ENCODE measurements around the gene CATSPER4.
"Not testable (repeated sequence)": the region's sequence is repeated elsewhere in the genome, so short reads cannot be mapped to it uniquely, and the experiment has no call there.

CATSPER4 gene

DNA sequence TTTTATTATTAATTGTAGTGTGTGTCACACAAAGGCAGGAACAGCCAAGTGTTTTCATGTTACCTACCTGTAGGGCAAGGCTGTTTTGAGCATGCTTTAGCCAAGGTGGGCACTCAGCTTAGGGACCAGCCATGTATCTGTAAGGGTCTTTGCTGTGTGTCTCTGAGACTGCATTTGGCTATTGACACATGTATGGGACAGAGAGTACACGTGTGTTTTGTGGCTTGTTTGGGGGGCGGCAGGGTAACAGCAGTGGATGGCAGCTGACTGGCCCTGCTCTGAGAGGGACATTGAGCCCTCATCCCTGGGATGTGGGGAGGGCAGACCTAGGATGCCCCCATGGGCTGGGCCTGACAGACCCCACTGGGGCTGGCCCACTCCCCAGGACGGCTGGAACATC is 6.9 kb downstream of the CATSPER4 start:
- DNase-seq, result no peak

DNA sequence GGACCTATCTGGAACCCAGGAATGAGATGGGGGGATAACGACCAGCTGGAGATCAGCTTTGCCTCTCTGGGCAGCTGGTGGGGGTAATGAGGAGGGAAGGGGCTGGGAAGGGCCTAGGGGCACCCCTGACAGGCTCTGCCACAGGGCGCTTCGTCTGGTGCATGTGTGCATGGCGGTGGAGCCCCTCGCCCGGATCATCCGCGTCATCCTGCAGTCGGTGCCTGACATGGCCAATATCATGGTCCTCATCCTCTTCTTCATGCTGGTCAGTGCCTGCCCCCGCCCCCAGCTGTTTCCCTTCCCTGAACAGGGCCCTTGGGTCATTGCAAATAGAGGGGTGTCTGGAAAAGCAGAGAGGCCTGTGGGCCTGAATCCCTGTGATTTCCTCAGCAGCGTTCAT is 7.4 kb downstream of the CATSPER4 start:
- DNase-seq, result no peak

DNA sequence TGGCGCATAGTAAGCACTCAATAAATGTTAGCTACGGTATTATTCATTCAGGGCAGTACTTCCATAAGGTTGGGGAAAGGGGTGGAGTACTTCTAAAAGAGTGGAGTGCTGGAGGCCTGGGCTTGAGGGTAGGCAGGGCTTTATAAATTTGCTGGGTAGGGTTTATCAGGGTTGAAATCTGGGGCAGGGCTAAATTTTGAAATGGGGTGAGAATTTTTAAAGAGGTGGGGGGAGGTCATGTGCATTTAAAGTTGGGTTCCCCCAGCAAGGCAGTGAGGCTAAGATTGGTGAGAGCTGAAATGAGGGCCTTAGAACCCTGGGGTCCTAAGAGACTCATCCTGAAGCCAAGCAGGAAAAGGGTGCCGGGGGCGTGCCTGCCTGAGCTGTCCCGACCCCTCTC is 10.0 kb downstream of the CATSPER4 start:
- DNase-seq, result no peak

DNA sequence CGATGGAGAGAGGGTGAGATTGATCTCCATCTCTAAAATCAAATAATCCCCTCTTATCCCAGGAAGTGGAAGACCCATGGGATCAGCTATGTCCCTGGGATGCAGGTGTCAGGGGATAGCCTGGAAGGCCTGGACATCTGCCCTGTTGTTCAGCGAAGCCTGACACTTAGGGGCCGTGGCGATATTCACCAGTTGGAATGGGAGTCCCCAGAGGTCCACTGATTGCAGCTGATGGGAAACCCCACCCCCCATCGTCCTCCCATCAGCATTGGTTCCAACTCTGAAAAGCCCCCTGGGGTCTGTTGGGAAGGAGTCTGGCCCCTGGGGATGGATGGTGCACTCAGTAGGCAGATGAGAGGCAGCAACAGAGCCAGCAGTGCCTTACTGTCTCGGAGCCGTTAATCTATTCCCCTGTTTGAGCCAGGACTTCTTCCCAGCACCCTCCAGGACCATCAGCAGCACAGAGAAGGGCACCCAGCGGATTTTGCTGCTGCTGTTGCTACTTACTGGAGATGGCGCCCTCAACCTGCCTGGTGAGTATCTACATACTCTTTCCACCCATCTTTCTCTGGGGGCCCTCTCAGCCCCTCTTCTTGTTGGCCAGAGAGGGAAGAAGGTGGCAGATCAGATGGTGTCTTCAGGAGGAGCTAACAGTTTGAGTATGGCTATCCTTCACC is 13.4 kb downstream of the CATSPER4 start:
- no peak for DNase-seq

DNA sequence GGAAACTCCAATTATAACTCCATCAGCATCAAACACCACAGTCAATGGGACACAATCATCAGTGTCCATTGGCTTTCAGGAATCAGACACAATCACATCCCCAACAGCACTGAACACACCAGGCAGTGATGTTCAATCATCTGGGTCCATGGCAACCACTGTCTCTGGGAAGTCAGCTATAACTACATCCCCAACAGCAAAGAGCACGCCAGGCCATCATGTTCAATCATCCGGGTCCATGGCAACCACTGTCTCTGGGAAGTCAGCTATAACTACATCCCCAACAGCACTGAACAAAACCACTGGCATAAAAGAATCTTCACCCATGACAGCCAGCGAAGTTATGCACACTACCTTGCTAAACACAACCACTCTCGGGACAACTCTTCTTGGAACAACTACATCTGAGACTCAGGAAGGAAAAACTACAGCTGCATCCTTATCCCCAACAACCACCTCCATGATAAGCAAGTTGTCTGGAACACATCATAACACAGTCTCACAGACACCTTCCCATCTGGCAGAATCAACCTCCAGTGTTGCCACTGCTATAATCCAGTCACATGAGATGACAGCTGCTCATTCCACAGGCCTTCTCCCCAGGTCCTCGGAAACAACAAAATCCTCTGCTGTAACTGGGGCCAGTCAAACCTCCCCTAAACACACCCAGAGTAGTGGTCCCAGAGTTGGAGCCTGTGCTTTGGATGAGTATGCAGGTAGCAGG is 19.9 kb downstream of the CATSPER4 start:
- DNase-seq, result no peak

DNA sequence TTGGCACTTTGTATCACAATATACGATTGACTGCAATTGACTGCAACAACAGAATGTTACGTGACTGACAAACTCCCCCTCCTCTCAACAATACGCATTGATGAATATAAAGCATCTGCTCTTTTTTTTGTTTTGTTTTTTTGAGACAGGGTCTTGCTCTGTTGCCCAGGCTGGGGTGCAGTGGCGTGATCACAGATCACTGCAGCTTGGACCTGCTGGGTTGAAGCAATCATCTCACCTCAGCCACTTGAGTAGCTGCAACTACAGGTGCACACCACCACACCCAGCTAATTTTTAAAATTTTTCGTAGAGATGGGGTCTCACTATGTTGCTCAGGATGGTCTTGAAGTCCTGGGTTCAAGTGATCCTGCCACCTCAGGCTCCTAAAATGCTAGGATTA is 22.3 kb downstream of the CATSPER4 start:
- no peak for DNase-seq

DNA sequence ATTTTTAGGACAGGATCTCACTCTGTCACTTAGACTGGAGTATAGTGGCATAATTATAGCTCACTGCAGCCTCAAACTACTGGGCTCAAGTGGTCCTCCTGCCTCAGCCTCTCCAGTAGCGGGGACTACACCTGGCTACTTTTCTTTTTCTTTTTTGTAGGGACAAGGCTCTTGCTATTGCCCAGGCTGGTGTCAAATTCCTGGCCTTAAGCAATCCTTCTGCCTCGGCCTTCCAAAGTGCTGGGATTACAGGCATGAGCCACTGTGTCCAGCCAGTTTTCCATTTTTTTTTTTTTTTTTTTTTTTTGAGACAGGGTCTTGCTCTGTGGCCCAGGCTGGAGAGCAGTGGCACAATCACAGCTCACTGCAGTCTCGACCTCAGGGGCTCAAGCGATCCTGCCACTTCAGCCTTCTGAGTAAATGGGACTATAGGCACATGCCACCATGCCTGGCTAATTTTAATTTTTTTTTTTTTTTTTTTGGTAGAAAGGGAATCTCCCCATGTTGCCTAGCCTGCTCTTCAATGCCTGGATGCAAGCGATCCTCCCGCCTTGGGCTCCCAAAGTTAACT is 23.0 kb downstream of the CATSPER4 start:
- no peak for DNase-seq

DNA sequence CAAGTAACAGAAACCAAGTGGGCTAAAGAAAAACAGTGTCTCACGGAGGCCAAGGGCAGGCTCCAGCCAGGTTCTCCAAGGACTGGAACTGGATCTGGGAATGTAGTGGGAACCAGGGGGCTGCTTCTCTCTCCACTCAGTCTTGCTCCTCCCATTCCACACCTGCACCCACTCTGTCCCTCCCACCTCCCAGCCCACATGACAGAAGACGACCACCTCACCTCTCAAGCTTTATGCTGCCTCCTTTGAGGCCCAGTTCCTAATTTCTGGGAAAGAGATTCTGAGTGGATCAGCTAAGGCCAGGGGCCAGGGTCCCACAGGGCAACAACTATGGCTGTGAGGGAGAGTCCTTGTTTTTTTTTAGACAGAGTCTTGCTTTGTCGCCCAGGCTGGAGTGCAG is 24.8 kb downstream of the CATSPER4 start:
- no peak for DNase-seq

DNA sequence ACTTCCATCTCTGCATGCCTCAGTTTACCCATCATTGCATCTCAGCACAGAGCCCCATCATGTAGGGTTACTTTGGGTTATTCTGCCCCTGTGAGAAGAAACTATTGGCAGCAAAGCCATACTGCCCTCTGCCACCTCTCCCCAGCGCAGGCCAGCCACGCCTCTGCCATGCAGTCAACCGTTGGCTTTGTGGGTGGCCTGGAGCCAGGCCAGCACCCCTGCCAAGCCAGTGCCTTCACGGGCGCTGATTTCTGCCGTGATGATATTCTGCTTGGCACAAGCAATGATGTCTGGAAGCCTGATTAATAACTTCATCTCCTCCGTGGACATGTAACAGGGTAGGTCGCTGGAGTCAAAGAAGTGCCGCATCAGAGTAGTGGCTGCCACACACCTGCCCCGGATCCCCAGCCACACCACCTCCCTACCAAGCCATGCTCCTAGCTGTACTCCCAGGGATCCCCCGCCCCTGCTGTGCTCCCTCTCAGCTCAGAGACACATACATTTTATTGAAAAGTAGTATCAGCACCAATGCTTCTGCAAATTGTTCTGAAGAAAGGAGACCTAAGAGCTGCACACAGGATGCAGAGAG is 28.6 kb downstream of the CATSPER4 start:
- DNase-seq, result no peak

DNA sequence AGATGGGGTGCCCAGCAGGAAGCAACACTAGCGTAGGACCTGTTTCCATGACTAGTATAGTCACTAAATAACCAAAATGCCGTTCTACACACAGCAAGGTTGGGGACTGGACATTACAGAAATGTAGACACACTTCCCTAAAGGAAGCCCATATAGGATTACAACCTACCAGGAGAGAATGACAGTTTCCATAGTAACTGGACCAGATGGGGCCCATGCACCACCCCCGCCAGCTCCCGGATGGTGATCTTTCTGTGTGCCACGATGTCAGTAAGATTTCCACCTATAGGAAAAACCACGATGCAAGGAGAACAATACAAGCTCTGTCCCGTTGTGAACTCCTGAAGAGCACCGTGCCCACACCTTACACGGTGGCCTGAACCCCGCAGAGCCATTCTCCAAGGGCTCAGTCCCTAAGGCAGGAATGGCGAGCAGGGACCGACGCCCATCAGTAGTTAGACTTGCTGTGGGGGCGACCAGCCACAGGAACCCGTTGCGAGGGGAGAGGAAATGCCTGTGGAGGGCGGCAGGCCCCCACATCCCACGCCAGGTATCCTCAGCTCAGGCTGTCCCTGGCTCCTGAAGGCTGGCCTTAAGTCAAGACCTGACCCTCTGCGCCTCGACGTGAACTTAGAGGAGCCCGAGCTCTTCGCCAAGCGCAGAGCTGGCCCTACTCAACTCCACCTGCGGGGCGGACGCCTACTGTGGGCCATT is 30.0 kb downstream of the CATSPER4 start:
- no peak for DNase-seq

DNA sequence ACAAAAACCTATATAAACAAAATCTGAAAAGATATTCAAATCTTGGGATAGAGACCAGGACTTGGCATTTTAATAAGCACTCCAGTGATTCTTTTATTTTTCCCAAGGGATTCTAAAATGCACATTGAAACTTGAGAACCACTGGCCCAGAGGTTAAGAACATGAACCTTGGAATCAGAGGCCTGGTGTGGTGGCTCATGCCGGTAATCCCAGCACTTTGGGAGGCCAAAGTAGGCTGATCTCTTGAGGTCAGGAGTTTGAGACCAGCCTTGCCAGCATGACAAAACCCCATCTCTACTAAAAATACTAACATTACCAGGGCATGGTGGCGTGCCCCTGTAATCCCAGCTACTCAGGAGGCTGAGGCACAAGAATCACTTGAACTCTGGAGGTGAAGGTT is 30.7 kb downstream of the CATSPER4 start:
- DNase-seq, result no peak

DNA sequence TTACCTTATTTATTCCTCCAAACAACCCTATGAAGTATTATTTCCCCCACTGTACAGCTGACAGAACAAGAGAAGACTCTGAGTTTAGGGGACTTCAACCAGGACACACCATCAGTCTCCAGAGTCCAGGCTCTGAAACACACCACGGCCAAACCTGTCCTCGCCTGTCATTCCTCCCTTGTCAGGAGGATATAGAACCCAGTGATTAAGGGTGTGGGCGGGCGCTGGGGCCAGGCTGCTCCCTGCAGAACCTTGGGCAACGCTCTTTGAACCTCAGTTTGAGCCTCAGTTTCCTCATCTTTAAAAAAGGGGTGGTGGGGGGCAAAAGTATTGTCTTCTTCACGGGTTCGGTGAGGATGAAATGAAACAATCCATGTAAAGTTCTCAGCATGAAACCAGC is 34.2 kb downstream of the CATSPER4 start:
- no peak for DNase-seq

DNA sequence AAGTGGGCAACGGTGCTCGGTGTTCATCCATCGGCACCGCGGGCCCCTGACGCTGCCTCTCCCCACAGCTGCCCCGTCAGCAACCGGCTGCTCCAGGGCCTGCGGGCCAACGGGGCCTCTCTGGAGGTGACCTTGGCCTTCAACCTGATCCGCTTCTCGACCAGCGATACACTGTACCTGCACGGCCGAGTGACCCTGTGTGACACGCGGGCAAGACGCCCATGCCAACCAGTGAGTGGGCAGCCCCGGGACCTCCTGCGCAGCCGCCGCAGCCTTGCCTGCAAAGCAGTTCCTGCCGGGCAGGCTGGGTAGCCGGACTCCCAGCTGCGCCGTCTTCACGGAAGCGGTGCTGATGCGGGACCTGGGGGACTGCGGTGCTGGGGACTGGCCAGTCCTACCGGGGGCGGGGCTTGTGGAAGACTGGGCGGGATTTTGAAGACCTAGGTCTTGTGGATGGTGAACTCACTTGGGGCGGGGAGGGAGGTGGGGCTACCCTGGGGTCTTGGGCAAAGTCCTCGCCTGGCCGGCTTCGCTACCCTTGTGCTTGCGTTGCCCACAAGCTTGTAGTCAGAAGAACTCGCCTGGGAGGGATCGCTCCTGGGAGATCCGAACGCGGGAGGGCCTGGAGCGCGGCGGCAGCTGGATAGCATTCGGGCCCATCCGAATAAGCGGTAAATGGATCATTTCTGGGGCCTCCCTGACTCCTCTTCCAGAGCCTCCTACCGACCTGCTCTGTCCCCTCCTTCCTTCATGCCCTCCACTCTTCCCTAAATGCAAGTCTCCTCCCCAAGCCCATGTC is 34.8 kb downstream of the CATSPER4 start:
- DNase-seq, result no peak

DNA sequence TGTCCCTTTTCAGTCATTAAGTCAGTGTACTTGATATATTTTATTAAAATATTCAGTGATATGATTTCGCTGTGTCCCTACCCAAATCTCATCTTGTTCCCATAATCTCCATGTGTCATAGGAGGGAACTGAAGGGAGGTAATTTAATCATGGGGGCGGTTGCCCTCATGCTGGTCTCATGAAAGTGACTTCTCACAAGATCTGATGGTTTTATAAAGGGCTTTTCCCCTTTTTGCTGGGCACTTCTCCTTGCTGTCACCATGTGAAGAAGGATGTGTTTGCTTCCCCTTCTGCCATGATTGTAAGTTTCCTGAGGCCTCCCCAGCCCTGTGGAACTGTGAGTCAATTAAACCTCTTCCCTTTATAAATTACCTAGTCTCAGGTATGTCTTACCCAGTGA is 40.3 kb downstream of the CATSPER4 start:
- not testable (repeated sequence) for DNase-seq

DNA sequence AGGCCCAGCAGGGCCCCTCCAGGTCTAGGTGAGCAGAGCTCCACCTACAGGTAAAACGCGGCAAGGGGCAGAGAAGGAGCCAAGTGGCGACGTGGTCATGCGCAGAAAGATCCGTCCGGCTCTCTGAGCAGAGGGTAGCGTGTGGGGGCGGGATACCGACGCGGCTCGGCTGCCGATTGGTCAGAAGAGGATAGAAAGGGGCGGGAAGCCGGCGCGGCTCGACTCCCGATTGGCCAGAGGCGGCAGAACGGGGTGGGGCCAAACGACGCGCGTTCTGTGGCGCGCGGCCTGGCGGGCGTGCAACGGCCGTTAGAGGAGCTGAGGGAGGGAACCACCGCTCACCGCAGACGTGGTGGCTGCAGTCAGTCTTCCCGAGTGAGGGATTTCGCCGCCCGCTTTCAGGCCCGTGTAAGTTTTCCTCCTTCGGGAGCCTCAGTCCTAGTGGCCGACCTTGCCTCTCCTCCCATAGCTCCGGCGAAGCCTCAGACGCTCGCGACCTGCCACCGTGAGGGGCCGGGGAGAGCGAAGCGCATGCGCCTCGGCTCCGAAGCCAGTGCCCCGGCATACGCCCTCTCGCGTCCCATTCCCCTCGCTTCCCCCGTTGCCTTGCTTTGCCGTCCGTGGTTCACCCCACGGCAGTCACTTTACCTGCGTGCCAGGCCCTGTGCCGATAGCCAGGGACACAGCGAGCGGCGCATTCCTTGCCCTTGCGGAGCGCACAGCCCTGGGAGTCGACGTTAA is 43.7 kb downstream of the CATSPER4 start, which contains the start of gene CEP85:
Gene CEP85 (plus strand): TSS at position 298 of the 741 bp plus-strand sequence. CDS start 5,584 bp downstream, outside the sequence.
- peak; percentile 93 for DNase-seq

DNA sequence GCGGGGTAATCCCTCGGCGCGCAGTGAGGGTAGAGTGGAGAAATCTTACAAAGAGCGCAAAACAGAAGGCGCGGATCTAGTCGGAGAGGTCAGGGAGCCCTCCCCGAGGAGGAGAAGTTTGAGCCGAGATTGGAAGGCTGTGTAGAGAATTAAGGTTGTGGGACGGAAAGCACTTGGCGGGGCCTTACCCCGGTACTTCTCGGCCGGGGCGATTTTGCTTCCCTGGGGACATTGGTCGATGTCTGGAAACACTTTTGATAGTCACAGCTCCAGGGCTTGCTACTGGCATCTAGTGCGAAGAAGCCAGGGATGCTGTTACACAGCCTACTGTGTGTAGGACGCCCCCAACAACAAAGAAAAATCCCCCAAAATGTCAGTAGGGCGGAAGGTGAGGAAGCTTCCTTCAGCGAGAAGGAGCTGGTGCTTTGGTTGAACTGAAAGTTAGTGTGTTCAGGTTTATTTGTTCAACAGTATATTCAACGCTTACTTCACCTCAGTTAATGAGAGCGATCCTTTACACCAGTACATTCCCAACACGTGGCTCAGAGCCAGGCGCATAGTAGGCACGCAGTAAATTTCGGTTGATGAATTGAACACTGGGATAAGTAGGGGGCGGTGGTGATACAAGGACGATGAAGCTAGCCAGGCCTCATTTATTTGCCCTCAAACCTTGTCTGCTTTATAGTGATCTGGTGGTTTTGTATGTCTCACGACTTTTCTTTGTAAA is 44.4 kb downstream of the CATSPER4 start:
- no peak for DNase-seq

DNA sequence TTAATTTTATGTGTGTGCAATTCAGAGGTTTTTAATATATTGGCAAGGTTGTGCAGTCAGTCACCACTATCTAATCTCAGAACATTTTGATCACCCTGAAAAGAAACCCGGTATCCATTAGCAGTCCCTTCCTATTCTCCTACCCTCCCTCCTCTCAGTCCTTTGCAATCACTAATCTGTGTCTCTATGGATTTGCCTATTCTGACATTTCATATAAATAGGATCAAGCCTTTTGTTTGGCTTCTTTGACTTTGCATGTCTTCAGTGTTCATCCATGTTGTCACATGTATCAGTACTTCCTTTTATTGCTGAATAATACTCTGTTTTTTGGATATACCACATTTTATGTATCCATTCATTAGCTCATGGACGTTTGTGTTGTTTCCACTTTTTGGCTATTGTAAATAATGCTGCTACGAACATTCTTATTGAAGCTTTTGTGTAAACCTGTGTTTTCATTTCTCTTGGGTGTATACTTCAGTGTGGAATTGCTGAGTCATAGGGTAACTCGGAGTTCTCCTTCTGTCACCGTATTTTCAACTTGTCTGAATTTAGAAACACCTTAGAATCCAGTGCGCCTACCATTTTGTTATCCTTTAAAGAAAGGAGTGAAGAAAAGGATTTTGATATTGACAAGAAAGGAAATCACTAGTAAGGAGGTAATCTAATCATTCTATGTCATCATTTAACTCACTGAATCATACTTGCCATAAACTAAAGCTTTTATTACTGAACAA is 47.0 kb downstream of the CATSPER4 start:
- DNase-seq, result no peak

DNA sequence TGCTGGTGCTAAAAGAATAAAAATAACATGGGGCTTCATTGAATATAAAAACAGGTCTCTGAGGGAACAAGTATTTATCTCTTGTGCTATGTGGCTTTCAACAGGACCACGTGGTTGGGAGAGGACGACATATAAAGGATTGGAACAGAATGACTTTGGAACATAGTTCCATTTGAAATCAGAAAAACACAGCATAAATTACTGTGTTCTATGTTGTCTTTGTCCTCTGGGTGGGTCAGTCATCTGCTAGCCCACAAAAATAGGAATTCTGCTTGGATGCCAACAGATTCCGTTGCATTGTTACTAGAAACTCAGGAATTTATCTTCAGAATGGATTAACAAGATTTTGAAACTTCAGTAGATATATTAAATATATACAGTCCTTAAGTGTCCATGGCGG is 49.5 kb downstream of the CATSPER4 start:
- DNase-seq, result no peak
